HCT116 (cell line): ENCODE data around the gene ZNF14. TPM values are rescaled to one million over a fixed set of nuclear protein-coding genes. Genes with fewer than 3 reads are reported as not detected.

Experiments used
- ATAC-seq: fragments of 200-7000 bp; cut with Tn5 transposase; 2 replicates; pipeline ENCODE4 v1.9.1; 2020; ENCODE audit warnings: mild to moderate bottlenecking, moderate library complexity
- BruUV-seq: library from RNA; stranded (reverse); fragments of 400-500 nt; replicated peaks from 2 replicates; lab custom pipeline; 2021; lab: Mats Ljungman, UMichigan
- CTCF ChIA-PET: fragments of 300-600 bp; sonication (Branson Sonifier 250); formaldehyde crosslinking; loops from one replicate; lab custom pipeline; 2021; ENCODE audit warnings: antibody characterized with exemption; lab: Charles Lee
- POLR2A ChIA-PET: fragments of 300-600, 350-600 bp; sonication (Branson Sonifier 250); formaldehyde crosslinking; loops from one replicate; lab custom pipeline; 2021; ENCODE audit warnings: antibody characterized with exemption; lab: Charles Lee
- RAD21 ChIA-PET, 2 experiments: fragments of 300-600 bp; sonication (Branson Sonifier 250); formaldehyde crosslinking; loops; one replicate each; lab custom pipeline; 2023; ENCODE audit warnings: low total read pairs in 2 of 2; ENCODE audit not compliant: uncharacterized antibody in 2 of 2, unreplicated experiment in 2 of 2, low non-redundant PET in 1 of 2; lab: Charles Lee
- DNase-seq: peaks from one replicate; pipeline ENCODE4 v3.0.0-alpha.2; 2010; ENCODE audit warnings: low read depth, low spot score
- H2AFZ ChIP-seq: fragments of 200-600 bp; shearing (Covaris generic), sonication (generic); 2 replicates; pipeline ENCODE4 v1.6.1; 2017; ENCODE audit warnings: low read depth, mixed run types, mixed read lengths, antibody characterized with exemption, low read length; ENCODE audit not compliant: poor library complexity, severe bottlenecking
- H3K27ac ChIP-seq: 2 replicates; pipeline ENCODE4 v1.5.1; 2012; ENCODE audit warnings: low read depth, low read length
- H3K27me3 ChIP-seq: fragments of 200-600 bp; sonication (generic); 2 replicates; pipeline ENCODE4 v1.6.1; 2016; ENCODE audit warnings: mixed run types, low read length, mixed read lengths; ENCODE audit not compliant: insufficient read depth
- H3K36me3 ChIP-seq, 2 experiments: fragments of 200-500 bp in 1 of 2; fragments of 200-600 bp in 1 of 2; sonication (Bioruptor generic) in 1 of 2; sonication (generic) in 1 of 2; 2 replicates each; pipeline versions ENCODE4 v1.5.1 to v1.6.1; 2014 to 2016; ENCODE audit warnings: low read length in 2 of 2, inconsistent platforms in 1 of 2, mixed read lengths in 1 of 2, mixed run types in 1 of 2; ENCODE audit not compliant: insufficient read depth in 2 of 2, control insufficient read depth in 1 of 2
- H3K4me1 ChIP-seq, 2 experiments: fragments of 200-600 bp in 1 of 2; sonication (generic) in 1 of 2; 2 replicates each; pipeline versions ENCODE4 v1.5.1 to v1.6.1; 2012 to 2017; ENCODE audit warnings: low read length in 2 of 2, inconsistent platforms in 1 of 2, mild to moderate bottlenecking in 1 of 2, mixed read lengths in 1 of 2, mixed run types in 1 of 2, moderate library complexity in 1 of 2; ENCODE audit not compliant: insufficient read depth in 2 of 2, control insufficient read depth in 1 of 2
- H3K4me2 ChIP-seq: fragments of 200-600 bp; sonication (generic); 2 replicates; pipeline ENCODE4 v1.6.1; 2017; ENCODE audit warnings: mixed run types, low read length, mixed read lengths
- H3K4me3 ChIP-seq, 2 experiments: fragments of 200-600 bp in 1 of 2; sonication (generic) in 1 of 2; replicated peaks in 1 of 2; 2 replicates each; pipeline ENCODE4 v1.5.1; 2011 to 2016; ENCODE audit warnings: low read length in 2 of 2, control low read depth in 1 of 2, low read depth in 1 of 2, mild to moderate bottlenecking in 1 of 2, mixed read lengths in 1 of 2, mixed run types in 1 of 2
- H3K79me2 ChIP-seq: fragments of 200-600 bp; sonication (generic); 2 replicates; pipeline ENCODE4 v1.6.1; 2017; ENCODE audit warnings: mild to moderate bottlenecking, mixed run types, low read length, moderate library complexity, mixed read lengths; ENCODE audit not compliant: insufficient read depth
- H3K9ac ChIP-seq: fragments of 200-600 bp; sonication (generic); 2 replicates; pipeline ENCODE4 v1.6.1; 2016; ENCODE audit warnings: low read length, mixed read lengths
- H3K9me2 ChIP-seq: fragments of 200-600 bp; sonication (generic), shearing (Covaris generic); 2 replicates; pipeline ENCODE4 v1.6.1; 2017; ENCODE audit warnings: mixed run types, mild to moderate bottlenecking, moderate library complexity; ENCODE audit not compliant: insufficient read depth
- H3K9me3 ChIP-seq, 2 experiments: fragments of 200-500 bp in 1 of 2; fragments of 200-600 bp in 1 of 2; sonication (Bioruptor generic) in 1 of 2; sonication (generic) in 1 of 2; 2 replicates each; pipeline ENCODE4 v1.6.1; 2014 to 2017; ENCODE audit warnings: low read length in 2 of 2, mixed read lengths in 2 of 2, inconsistent platforms in 1 of 2, low read depth in 1 of 2, mild to moderate bottlenecking in 1 of 2, mixed run types in 1 of 2, moderate library complexity in 1 of 2; ENCODE audit not compliant: control insufficient read depth in 1 of 2, insufficient read depth in 1 of 2
- H4K20me1 ChIP-seq: fragments of 200-600 bp; sonication (generic), shearing (Covaris generic); 2 replicates; pipeline ENCODE4 v1.6.1; 2017; ENCODE audit warnings: mixed run types, mild to moderate bottlenecking, moderate library complexity; ENCODE audit not compliant: insufficient read depth
- CEBPB ChIP-seq: IDR thresholded peaks from 2 replicates; pipeline ENCODE4 v1.6.1; 2012; ENCODE audit warnings: low read depth
- ELF1 ChIP-seq: IDR thresholded peaks from 2 replicates; pipeline ENCODE4 v1.6.1; 2012; ENCODE audit warnings: low read depth, borderline replicate concordance
- EZH2 ChIP-seq: fragments of 200-600 bp; sonication (generic); IDR thresholded peaks from 2 replicates; pipeline ENCODE4 v1.6.1; 2017; ENCODE audit warnings: antibody characterized with exemption, mixed run types
- EZH2phosphoT487 ChIP-seq: fragments of 200-600 bp; IDR thresholded peaks from 2 replicates; pipeline ENCODE4 v1.6.1; 2018; ENCODE audit warnings: antibody characterized with exemption, borderline replicate concordance
- JUND ChIP-seq: IDR thresholded peaks from 2 replicates; pipeline ENCODE4 v1.6.1; 2012
- POLR2AphosphoS5 ChIP-seq: IDR thresholded peaks from 2 replicates; pipeline ENCODE4 v1.6.1; 2011; ENCODE audit warnings: mild to moderate bottlenecking, low read depth, low read length, moderate library complexity
- RAD21 ChIP-seq: IDR thresholded peaks from 2 replicates; pipeline ENCODE4 v1.6.1; 2012; ENCODE audit warnings: low read depth, mild to moderate bottlenecking
- TCF7L2 ChIP-seq: IDR thresholded peaks from 2 replicates; pipeline ENCODE4 v1.7.0; 2011; ENCODE audit warnings: borderline replicate concordance, inconsistent platforms; ENCODE audit not compliant: insufficient read depth, insufficient read length; ENCODE audit errors: extremely low read depth
- YY1 ChIP-seq: IDR thresholded peaks from 2 replicates; pipeline ENCODE4 v1.6.1; 2011; ENCODE audit warnings: low read length, low read depth, moderate library complexity, mild to moderate bottlenecking; ENCODE audit not compliant: insufficient replicate concordance; ENCODE audit errors: extremely low read depth
- ZNF274 ChIP-seq: fragments of 200-500 bp; sonication (Bioruptor generic); IDR thresholded peaks from 2 replicates; pipeline ENCODE4 v1.6.1; 2014; ENCODE audit warnings: mild to moderate bottlenecking, low read depth, low read length, inconsistent platforms
- intact Hi-C: fragments of 100-400 bp; cut with micrococcal nuclease; formaldehyde crosslinking; loops from 2 replicates; pipeline ENCODE4 v1.10.0; 2022
- total RNA-seq: library from RNA; stranded (reverse); gene quantifications from one replicate; pipeline ENCODE4 v1.2.1, GENCODE V29; 2021; ENCODE audit not compliant: unreplicated experiment
- TF ChIP-seq, protein P1 (sequence below): IDR thresholded peaks from 2 replicates; pipeline ENCODE4 v1.6.1; 2012
- TF ChIP-seq, protein P2 (sequence below), 3 experiments: fragments of 200-600 bp in 1 of 3; sonication (generic) in 1 of 3; IDR thresholded peaks in 2 of 3; conservative IDR thresholded peaks in 1 of 3; 2 replicates each; pipeline ENCODE4 v1.5.1; 2012 to 2017; ENCODE audit warnings: low read depth in 2 of 3, low read length in 2 of 3, antibody characterized with exemption in 1 of 3, borderline replicate concordance in 1 of 3, control low read depth in 1 of 3, mild to moderate bottlenecking in 1 of 3, mixed read lengths in 1 of 3, mixed run types in 1 of 3, moderate library complexity in 1 of 3; ENCODE audit not compliant: insufficient read depth in 1 of 3

The ZNF14 gene
- total RNA-seq, 1 experiment from 2014 or later = 4.8 TPM

DNA sequence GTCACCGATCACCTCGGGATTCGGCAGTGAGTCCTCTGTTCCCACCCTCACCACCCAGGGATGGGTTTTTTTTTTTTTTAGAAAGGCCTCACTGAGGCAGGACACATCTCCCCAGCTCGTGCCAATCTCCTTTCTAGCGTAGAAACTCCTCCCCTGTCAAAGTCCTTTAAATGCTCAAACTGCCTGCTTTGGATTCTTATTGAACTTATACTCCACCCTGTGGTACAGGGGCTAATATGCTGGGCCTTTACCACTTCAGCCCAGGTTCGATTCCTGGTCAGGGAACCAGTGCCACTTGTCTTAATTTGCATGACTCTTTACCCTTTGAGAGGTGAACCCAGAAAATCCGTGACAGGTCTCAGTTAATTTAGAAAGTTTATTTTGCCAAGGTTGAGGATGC, 8.3 kb upstream of the ZNF14 start:
- Histone ChIP-seq H3K27me3 (no peaks in the 10 kb centered on the region), H3K79me2 (no peaks in the 10 kb centered on the region), H3K9me2 (no peaks in the 10 kb centered on the region), H3K4me1 (no peaks in the 10 kb centered on the region), H3K36me3 (no peaks in the 10 kb centered on the region), H3K9ac (no peak overlapping the region), H2AFZ (no peak overlapping the region), H3K4me2 (no peak overlapping the region), H4K20me1 (no peaks in the 10 kb centered on the region), H3K4me3 (no peak overlapping the region), H3K27ac (no peak overlapping the region), H3K9me3 (no peaks in the 10 kb centered on the region)
- CTCF ChIA-PET = no interaction called here
- BruUV-seq = no TSS peak
- ATAC-seq (no peak), DNase-seq (no peak)
- TF ChIP-seq, protein P1, sequence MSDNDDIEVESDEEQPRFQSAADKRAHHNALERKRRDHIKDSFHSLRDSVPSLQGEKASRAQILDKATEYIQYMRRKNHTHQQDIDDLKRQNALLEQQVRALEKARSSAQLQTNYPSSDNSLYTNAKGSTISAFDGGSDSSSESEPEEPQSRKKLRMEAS = no peak
- TF ChIP-seq, protein P2, sequence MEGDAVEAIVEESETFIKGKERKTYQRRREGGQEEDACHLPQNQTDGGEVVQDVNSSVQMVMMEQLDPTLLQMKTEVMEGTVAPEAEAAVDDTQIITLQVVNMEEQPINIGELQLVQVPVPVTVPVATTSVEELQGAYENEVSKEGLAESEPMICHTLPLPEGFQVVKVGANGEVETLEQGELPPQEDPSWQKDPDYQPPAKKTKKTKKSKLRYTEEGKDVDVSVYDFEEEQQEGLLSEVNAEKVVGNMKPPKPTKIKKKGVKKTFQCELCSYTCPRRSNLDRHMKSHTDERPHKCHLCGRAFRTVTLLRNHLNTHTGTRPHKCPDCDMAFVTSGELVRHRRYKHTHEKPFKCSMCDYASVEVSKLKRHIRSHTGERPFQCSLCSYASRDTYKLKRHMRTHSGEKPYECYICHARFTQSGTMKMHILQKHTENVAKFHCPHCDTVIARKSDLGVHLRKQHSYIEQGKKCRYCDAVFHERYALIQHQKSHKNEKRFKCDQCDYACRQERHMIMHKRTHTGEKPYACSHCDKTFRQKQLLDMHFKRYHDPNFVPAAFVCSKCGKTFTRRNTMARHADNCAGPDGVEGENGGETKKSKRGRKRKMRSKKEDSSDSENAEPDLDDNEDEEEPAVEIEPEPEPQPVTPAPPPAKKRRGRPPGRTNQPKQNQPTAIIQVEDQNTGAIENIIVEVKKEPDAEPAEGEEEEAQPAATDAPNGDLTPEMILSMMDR (IDR thresholded peaks at IDR 0.05 in 2 of 3, conservative IDR thresholded peaks at IDR 0.05 in 1 of 3; ENCODE audit: borderline replicate concordance in 1 of 3, insufficient read depth in 1 of 3, low read depth in 2 of 3, low read length in 2 of 3) = no peak
- TF ChIP-seq EZH2 (no peak), JUND (no peak), ELF1 (no peak), CEBPB (no peak), RAD21 (no peak), YY1 (no peak), POLR2AphosphoS5 (no peak)
- RAD21 ChIA-PET = no interaction called here
- POLR2A ChIA-PET = no interaction called here
- intact Hi-C loops = no loop called here

DNA sequence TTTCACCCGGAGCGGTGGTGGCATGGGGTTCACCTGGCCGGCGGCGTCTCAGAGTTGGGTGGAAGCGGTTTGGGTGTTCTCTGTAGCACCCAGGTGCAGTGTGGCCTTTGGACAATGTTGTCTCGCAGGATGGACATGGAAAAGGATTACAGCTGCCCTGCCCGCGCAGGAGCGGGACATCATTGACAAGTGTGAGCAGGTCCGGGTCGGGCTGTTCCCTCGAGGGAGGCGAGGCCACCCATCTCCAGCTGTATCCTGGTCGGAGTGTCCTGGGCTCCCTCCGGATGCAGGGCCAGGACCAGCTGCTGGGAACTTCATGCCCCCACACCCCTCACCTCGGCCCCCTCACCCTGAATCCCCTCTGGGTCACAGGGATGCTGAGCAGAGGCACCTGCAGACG, 7.8 kb upstream of the ZNF14 start:
- ATAC-seq (no peak), DNase-seq (no peak)
- CTCF ChIA-PET = no interaction called here
- intact Hi-C loops = no loop called here
- no peak overlapping the region for H3K9ac ChIP-seq
- H3K27me3 ChIP-seq = no peaks in the 10 kb centered on the region
- no peaks in the 10 kb centered on the region for H3K79me2 ChIP-seq
- H3K4me2 ChIP-seq = no peak overlapping the region
- RAD21 ChIA-PET = no interaction called here
- H3K27ac ChIP-seq = no peak overlapping the region
- H3K4me1 ChIP-seq = no peaks in the 10 kb centered on the region
- H3K9me2 ChIP-seq = no peaks in the 10 kb centered on the region
- H2AFZ ChIP-seq = no peak overlapping the region
- H3K9me3 ChIP-seq = no peaks in the 10 kb centered on the region
- H3K36me3 ChIP-seq = no peaks in the 10 kb centered on the region
- no peaks in the 10 kb centered on the region for H4K20me1 ChIP-seq
- TF ChIP-seq TCF7L2 (no peak), EZH2phosphoT487 (no peak), ZNF274 (no peak), CEBPB (no peak)
- TF ChIP-seq, protein P1 = no peak
- POLR2A ChIA-PET = no interaction called here
- H3K4me3 ChIP-seq = no peak overlapping the region
- no TSS peak for BruUV-seq
